Measurements from ENCODE around the gene NARF. TPM values are rescaled to one million over a fixed set of nuclear protein-coding genes. Genes with fewer than 3 reads are reported as not detected.

NARF gene
- total RNA-seq, 1 donor from 2014 or later = 84.2 TPM

DNA sequence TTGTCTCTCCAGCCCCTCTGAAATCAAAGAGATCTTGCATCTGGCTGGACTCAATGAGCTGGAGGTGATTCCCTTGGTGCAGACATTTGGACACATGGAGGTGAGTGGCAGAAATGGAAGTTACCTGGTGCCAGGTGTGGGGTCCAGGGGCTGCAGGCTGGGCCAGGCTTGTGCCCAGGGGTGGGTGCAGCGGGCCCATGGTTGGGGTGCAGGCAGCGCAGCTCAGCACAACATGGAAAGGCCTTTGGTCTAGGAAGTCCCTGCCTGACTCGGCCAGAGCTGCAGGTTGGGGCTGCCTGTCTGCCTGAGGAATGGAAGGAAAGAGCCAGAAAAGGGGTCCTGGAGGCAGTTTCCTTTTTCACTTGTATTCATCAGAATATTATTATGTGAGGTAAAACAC is 30.0 kb upstream of the NARF start:
- no peak overlapping the region for H3K4me3 Mint-ChIP-seq
- peaks cover 3% of the 10 kb centered on the region for H3K9me3 Mint-ChIP-seq
- no peaks in the 10 kb centered on the region for H3K27me3 Mint-ChIP-seq (ENCODE audit: low read depth)
- no peak for DNase-seq (ENCODE audit: low read depth, low spot score)
- TF ChIP-seq, protein P1, sequence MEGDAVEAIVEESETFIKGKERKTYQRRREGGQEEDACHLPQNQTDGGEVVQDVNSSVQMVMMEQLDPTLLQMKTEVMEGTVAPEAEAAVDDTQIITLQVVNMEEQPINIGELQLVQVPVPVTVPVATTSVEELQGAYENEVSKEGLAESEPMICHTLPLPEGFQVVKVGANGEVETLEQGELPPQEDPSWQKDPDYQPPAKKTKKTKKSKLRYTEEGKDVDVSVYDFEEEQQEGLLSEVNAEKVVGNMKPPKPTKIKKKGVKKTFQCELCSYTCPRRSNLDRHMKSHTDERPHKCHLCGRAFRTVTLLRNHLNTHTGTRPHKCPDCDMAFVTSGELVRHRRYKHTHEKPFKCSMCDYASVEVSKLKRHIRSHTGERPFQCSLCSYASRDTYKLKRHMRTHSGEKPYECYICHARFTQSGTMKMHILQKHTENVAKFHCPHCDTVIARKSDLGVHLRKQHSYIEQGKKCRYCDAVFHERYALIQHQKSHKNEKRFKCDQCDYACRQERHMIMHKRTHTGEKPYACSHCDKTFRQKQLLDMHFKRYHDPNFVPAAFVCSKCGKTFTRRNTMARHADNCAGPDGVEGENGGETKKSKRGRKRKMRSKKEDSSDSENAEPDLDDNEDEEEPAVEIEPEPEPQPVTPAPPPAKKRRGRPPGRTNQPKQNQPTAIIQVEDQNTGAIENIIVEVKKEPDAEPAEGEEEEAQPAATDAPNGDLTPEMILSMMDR (conservative IDR thresholded peaks at IDR 0.05) = no peak
- peaks cover 4% of the 10 kb centered on the region for H3K4me1 Mint-ChIP-seq
- H3K36me3 Mint-ChIP-seq (ENCODE audit: low read depth) = peaks cover 4% of the 10 kb centered on the region
- H3K27ac Mint-ChIP-seq (ENCODE audit: unreplicated experiment) = no peak overlapping the region

DNA sequence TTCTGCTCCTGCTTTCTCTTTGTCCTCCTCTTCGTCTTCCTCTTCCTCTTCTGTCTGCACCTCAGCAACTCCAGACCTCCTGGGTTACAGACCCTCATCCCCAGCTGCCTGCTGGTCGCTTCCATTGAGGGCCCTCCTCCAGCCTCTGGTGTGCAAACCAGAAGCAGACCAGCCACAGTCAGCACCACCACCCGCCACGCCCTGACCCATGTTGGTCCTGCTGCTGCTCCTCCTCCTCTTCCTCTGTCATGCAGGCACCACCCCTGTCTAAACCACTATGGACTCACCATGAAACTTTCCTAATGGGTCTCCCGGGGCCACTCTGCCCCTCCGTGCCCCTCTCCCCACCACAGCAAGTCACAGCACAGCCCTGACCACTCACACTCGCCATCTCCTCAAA is 28.7 kb upstream of the NARF start:
- Mint-ChIP-seq H3K4me1 (no peaks in the 10 kb centered on the region), H3K4me3 (no peak overlapping the region), H3K27me3 (ENCODE audit: low read depth) (no peaks in the 10 kb centered on the region), H3K36me3 (ENCODE audit: low read depth) (peaks cover 4% of the 10 kb centered on the region), H3K27ac (ENCODE audit: unreplicated experiment) (peak overlapping the region; percentile 81), H3K9me3 (peaks cover 3% of the 10 kb centered on the region)
- DNase-seq (ENCODE audit: low read depth, low spot score) = no peak
- TF ChIP-seq, protein P1 (conservative IDR thresholded peaks at IDR 0.05) = no peak

DNA sequence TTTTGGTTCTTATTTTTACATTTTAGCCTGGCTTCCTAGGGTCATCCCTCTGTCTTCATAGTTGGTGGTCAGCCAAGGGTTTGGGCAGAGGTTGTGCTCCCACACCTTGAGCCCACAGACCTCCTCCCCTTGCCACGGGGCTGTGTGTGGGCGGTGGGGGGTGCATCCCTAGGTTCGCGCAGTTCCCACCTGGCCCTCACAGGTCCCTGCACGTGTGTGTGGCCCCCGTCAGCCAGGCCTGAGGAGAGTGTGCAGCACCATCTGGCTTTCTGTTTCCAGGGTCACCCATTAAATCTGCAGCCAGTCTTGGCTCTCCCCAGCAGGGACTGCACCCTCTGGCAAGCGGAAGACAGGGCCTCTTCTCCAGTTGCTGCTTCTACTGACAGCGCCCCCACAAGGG is 26.5 kb upstream of the NARF start:
- H3K36me3 Mint-ChIP-seq (ENCODE audit: low read depth) = peaks cover 4% of the 10 kb centered on the region
- no peak overlapping the region for H3K27ac Mint-ChIP-seq (ENCODE audit: unreplicated experiment)
- no peaks in the 10 kb centered on the region for H3K27me3 Mint-ChIP-seq (ENCODE audit: low read depth)
- H3K4me3 Mint-ChIP-seq = no peak overlapping the region
- peaks cover 3% of the 10 kb centered on the region for H3K9me3 Mint-ChIP-seq
- H3K4me1 Mint-ChIP-seq = no peaks in the 10 kb centered on the region
- TF ChIP-seq, protein P1 (conservative IDR thresholded peaks at IDR 0.05) = no peak
- no peak for DNase-seq (ENCODE audit: low read depth, low spot score)

DNA sequence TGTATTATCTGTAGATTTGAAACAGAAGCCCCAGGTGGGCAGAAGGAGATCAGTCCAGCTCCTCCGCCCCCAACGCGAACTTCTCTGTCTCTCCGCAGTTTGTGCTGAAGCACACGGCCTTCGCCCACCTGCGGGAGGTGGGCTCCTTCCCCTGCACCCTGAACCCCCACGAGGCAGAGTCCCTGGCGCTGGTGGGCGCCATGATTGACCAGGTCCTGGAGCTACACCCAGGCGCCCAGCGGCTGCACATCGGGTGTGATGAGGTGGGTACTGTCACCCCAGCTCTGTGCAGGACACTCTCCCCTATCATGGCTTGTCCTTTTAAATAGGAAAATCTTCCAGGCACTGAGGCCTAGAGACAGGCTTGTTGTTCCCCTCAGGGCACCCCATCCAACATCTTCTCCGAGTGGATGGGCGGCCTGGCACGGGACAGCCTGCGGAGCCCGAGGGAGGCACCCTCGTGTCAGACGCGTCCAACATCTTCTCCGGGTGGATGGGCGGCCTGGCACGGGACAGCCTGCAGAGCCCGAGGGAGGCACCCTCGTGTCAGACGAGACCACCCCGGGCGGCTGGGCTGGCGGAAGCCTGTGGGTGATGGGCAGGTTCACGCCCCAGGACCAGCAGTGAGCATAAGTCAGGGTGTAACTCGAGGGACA is 24.9 kb upstream of the NARF start:
- no peak overlapping the region for H3K4me3 Mint-ChIP-seq
- H3K4me1 Mint-ChIP-seq = no peaks in the 10 kb centered on the region
- no peak overlapping the region for H3K27ac Mint-ChIP-seq (ENCODE audit: unreplicated experiment)
- H3K9me3 Mint-ChIP-seq = no peaks in the 10 kb centered on the region
- H3K27me3 Mint-ChIP-seq (ENCODE audit: low read depth) = no peaks in the 10 kb centered on the region
- TF ChIP-seq, protein P1 (conservative IDR thresholded peaks at IDR 0.05) = no peak
- no peaks in the 10 kb centered on the region for H3K36me3 Mint-ChIP-seq (ENCODE audit: low read depth)
- no peak for DNase-seq (ENCODE audit: low read depth, low spot score)

DNA sequence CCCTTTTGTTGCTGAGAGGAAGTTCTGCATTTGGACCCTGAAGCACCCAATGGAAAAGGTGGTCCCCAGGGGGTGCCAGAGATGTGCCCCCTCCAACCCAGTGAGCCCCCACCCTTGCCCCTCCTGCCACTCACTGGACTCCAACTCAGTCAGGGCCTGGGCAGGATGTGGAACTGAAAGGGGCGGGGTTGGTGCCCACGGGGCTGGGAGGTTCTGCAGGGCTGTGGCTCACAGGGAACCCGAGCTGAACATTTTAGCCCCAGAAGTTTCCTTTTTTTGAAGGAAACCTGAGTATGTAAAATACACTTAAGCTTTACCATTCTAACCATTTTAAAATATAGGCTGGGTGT is 24.4 kb upstream of the NARF start:
- no peaks in the 10 kb centered on the region for H3K4me1 Mint-ChIP-seq
- TF ChIP-seq, protein P1 (conservative IDR thresholded peaks at IDR 0.05) = no peak
- no peaks in the 10 kb centered on the region for H3K36me3 Mint-ChIP-seq (ENCODE audit: low read depth)
- no peaks in the 10 kb centered on the region for H3K9me3 Mint-ChIP-seq
- no peak overlapping the region for H3K27ac Mint-ChIP-seq (ENCODE audit: unreplicated experiment)
- no peaks in the 10 kb centered on the region for H3K27me3 Mint-ChIP-seq (ENCODE audit: low read depth)
- H3K4me3 Mint-ChIP-seq = no peak overlapping the region
- no peak for DNase-seq (ENCODE audit: low read depth, low spot score)
